HG02840 (cell line): ENCODE results near the gene TSPAN14.
"Not testable (repeated sequence)": the region's sequence is repeated elsewhere in the genome, so short reads cannot be mapped to it uniquely, and the experiment has no call there.

Source experiments
- ATAC-seq: cut with Tn5 transposase; IDR thresholded peaks from one replicate; pipeline ENCODE4 v1.9.1; 2021; ENCODE audit warnings: mild to moderate bottlenecking, moderate library complexity, moderate number of reproducible peaks; ENCODE audit not compliant: unreplicated experiment, low FRiP score

Gene TSPAN14

DNA sequence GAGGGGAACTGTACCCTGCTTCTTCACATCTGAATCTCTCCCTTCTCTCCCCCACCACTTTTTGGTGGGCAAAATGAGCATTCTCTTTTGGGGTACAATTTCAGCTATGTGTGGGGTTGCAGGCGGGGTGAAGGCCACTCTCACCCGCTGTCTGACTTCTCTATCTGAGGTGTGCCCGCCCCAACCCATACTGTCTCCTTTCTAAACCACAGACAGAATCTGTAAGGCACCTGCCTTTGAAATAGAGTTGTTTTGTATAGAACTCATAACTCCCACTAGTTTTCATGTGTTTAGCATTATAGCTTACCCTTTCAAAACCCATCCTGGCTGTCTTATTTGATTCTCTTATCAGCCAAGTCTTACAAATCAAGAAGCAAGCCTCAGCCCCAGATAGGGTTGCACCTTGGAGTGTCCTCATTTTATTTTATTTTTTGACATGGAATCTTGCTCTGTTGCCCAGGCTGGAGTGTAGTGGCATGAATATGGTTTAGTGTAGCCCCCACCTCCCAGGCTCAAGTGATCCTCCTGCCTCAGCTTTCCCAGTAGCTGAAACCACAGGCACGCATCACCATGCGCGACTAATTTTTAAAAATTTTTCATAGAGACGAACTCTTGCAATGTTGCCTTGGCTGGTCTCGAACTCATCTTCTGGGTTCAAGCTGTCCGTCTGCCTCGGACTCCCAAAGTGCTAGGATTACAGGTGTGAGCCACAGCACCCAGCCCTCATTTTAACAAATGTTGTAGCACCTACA, 11.9 kb downstream of the TSPAN14 start:
- no peak for ATAC-seq

DNA sequence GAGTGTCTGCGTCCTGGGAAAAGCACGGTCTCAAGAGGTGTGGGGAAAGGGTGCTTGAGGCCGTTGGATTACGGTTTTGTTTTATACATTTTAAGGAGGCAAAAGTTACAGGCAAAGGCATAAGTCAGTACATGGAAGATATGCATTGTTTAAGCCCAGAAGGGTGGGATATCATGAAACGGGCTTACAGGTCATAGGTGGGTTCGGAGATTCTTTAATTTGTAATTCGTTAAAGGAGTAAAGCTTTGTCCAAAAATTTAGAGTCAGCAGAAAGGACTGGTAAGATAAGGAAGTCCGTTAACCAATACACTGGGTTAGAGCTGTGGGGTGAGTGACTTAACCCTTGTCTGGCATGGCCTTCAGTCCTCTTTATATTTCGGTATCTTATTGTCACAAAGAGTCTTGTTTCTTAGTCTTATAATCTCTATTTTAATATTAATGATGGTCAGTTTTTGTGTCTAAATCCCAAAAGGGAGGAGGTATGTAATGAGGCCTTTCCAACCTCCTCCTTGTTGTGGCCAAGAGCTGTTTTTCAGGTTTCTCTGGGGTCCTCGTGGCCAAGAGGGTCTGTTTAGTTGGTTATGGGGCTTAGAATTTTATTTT, 12.7 kb downstream of the TSPAN14 start:
- ATAC-seq, result no peak

- ATAC-seq, result no peak
These were observed 13.9 kb downstream of the TSPAN14 start for GRCh38 chr10:80468002-80468401.

DNA sequence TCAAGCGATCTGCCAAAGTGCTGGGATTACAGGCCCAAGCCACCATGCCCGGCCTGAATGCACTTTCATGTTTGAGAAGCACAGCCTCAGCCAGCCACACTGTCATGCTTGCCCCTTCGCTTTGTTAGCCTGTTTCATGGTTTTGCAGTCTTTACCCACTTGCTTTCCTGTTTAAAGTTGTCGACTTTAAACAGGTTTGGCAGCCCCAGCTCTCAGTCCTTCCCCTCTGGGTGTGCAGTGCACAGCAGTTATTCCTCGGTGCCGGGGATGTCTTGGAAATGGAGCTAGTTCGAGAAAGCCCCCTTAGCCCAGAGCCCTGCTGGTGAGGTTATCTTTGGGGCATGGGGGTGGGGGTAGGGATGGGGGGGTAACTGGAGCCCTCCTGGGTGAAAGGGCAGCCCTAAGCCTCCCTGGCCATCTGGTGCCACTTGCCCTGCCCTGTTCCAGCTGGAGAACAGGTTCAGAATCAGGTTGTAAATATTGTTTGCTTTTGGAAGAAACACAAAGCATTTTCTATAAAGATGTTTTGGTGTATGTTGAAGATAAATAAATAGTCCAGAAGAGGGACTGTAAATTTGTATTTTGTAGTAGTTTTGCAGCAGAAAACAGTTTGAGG, 14.8 kb downstream of the TSPAN14 start:
- ATAC-seq, result no peak

- no peak for ATAC-seq
These were observed 16.2 kb downstream of the TSPAN14 start for GRCh38 chr10:80470266-80470665.

DNA sequence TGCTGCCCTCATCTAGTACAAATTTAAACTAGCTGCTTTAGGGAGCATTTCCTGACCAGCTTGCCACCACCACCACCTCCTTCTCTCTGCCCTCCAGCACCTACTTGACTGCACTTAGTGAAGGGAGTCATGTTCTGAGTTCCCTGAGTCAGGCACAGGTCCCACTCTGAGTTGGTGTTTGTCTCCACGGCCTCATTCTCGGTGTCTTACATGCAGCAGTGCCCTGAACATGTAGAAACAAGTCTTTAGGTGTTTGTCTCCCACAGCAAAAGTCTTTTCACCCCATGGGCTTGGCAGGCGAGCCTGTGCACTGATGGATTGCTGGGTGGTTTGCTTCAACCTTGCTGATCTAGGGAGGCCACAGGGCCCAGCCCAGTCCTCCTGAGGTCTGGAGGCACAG, 16.9 kb downstream of the TSPAN14 start:
- ATAC-seq, result no peak

- peak; percentile 65 for ATAC-seq
These were observed 17.7 kb downstream of the TSPAN14 start for GRCh38 chr10:80471715-80472233.

- peak; percentile 97 for ATAC-seq
These were observed 18.4 kb downstream of the TSPAN14 start for GRCh38 chr10:80472234-80473095.

DNA sequence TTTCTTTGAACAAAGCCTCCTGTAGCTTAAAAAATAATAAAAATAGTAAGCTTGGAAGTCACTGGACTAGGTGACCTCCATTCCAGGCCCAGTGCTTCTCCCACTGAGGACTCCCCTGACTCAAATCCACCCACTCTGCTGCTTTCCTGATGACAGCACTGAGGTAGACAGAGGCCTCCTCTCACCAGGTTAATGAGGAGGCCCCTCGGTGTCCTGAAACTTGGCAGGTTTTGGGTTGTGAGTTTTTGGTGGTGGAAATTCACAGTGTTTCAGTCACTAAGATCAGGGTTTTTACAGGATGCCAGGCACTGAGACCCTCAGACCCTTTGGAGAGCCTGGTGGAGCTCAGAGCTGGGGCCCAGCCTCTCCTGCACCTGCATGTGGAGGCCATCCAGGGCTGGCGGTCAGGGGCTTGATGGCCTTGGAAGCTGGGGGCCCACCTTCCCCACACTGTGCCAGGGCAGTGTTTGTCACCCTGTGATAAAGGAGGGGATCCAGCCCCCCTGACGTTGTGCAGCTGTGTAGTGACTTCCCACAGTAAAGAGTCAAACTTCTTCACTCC, 19.1 kb downstream of the TSPAN14 start:
- no peak for ATAC-seq

DNA sequence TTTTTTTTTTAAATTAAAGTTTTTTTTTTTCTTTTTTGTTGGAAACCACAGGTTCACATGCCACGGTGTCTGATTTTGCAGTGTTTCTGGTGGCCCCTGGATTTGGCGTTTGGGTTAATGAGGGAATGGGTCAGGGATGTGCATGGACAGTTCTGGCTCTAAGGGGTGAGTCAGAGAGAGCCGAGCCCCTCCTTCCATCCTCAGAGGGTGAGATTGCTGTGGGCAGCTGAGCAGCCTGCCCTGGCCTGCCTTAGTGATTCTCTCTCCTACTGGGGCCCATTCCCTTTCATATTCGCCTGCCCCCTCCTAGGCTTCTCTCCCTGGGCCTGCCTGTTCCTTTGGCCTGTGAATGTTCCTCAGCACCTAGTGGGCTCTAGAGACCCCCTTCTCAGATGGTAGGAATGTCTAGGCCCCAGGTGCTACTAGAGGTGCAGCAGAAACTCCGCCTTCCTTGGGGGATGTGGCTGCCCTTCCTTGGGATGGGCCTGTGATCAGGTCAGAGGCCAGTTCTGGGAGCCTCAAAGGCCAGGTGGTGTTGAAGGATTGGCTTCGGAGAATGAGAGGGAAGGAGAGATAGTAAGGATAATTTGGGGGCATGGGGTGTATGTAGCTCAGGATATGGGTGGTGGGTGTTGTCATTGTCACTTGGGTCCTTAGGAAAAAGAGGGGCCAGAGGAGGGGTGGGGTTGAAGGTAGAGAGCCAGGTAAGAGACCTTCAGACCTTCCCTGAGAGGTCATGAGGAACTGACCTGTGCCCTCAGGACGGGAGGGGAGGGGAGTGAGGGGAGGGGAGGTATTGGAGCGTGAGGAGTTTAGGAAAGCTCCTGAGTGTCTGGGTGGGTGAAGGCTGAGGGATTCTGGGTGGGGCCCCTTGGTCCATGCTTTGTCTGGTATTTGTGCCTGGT, 19.8 kb downstream of the TSPAN14 start:
- ATAC-seq, result no peak

GRCh38 chr10:80474597-80474910, 20.4 kb downstream of the TSPAN14 start:
- no peak for ATAC-seq

- ATAC-seq, result no peak
These were observed 20.8 kb downstream of the TSPAN14 start for GRCh38 chr10:80474941-80475340.

- ATAC-seq, result not testable (repeated sequence)
These were observed 21.5 kb downstream of the TSPAN14 start for GRCh38 chr10:80475641-80476040.

GRCh38 chr10:80476685-80477084, 22.6 kb downstream of the TSPAN14 start:
- ATAC-seq, result no peak

GRCh38 chr10:80477813-80478212, 23.7 kb downstream of the TSPAN14 start:
- ATAC-seq, result no peak

- ATAC-seq, result not testable (repeated sequence)
These were observed 26.3 kb downstream of the TSPAN14 start for GRCh38 chr10:80480373-80480772.

- no peak for ATAC-seq
These were observed 26.7 kb downstream of the TSPAN14 start for GRCh38 chr10:80480852-80481251.

DNA sequence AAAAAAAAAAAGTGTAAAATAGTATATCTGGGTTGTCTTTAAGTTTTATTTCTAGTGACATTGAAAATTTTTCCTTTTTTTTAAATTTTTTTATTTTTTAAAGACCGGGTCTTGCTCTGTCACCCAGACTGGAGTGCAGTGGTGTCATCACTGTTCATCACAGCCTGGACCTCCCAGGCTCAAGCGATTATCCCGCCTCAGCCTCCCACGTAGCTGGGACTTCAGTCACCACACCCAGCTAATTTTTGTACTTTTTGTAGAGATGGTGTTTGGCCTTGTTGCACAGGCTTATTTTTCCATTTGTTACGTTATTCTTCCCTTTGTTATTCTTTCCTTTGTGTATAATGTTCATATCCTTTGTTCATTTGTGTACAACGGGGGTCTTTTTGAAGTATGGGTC, 30.1 kb downstream of the TSPAN14 start:
- no peak for ATAC-seq

DNA sequence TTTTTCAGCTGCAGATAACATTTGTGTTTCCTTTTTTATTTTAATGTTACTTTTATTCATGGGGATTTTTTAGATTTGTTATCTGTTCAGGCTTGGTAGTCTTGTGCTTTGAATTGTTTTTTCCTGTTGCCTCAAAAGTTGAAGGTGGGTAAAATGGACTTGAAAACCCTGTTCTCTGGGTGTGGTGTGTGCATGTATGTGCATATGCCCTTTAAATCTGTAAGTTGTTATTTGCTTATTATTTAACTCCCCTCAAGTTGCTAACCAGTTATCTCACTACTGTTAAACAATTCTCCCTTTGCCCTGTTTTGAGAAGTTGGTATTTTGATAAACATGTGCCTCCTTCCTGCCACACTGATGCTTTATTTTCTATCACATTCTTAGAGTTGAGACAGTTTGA, 30.6 kb downstream of the TSPAN14 start:
- ATAC-seq, result no peak
